Pancreas (tissue), 10 donors: ENCODE results near the gene GPR160. TPM values are rescaled to one million over a fixed set of nuclear protein-coding genes. Genes with fewer than 3 reads are reported as not detected.

Experiments used
- ATAC-seq, 4 donors: fragments of 200-7000 bp; cut with Tn5 transposase; one replicate each; pipeline versions ENCODE4 v1.8.0 to v1.9.1; 2020; ENCODE audit warnings: mild to moderate bottlenecking in 4 of 4, moderate library complexity in 4 of 4
- DNase-seq, 6 donors: peaks; one replicate each; pipeline ENCODE4 v3.0.0-alpha.2; 2020
- FAIRE-seq: peaks from 2 replicates; lab custom pipeline; 2012; peaks lifted over from hg19 to GRCh38; lab: Jason Lieb, UNC
- H3K27ac ChIP-seq, 4 donors: fragments of 200-600 bp; sonication (generic); 1 replicate in 3 of 4; 2 replicates in 1 of 4; pipeline versions ENCODE4 v1.5.0 to v1.8.0; 2020
- H3K27me3 ChIP-seq, 4 donors: fragments of 200-600 bp; one replicate each; pipeline ENCODE4 v1.8.0; 2021
- H3K36me3 ChIP-seq, 3 donors: fragments of 200-600 bp; sonication (generic) in 1 of 3; one replicate each; pipeline versions ENCODE4 v1.5.0 to v1.8.0; 2020 to 2021
- H3K4me1 ChIP-seq, 3 donors: fragments of 200-600 bp; one replicate each; pipeline ENCODE4 v1.8.0; 2021
- H3K4me3 ChIP-seq, 4 donors: fragments of 200-600 bp; sonication (generic) in 2 of 4; one replicate each; pipeline versions ENCODE4 v1.5.0 to v1.8.0; 2020 to 2021
- H3K9me3 ChIP-seq, 4 donors: fragments of 200-600 bp; one replicate each; pipeline ENCODE4 v1.8.0; 2021
- WGBS, 2 donors: extraction: QIAGEN DNeasy Blood & Tissue Kit; methylation state at CpG; one replicate each; pipeline ENCODE4 v1.1.7; 2013; 5-methylcytosine and 5-hydroxymethylcytosine counted together
- intact Hi-C, 3 donors: fragments of 100-400 bp; cut with DNase I; formaldehyde crosslinking; loops; one replicate each; pipeline versions ENCODE4 v1.11.1 to v1.14.2; 2022
- polyA plus RNA-seq, 2 donors: library from polyadenylated mRNA; stranded (reverse); fragments of 200-250 nt; gene quantifications; one replicate each; pipeline ENCODE4 v1.2.3, GENCODE V29; 2013
- total RNA-seq, 6 donors: library from RNA; stranded (reverse); fragmentation: NEBNext Ultra II Directional in 4 of 6; extraction: Animal tissue kit (Norgen Biotek cat#: 25700) in 4 of 6; gene quantifications; one replicate each; pipeline versions ENCODE4 v1.2.1 to v1.2.4, GENCODE V29; 2021 to 2023
- TF ChIP-seq, protein P1 (sequence below), 4 donors: fragments of 200-600 bp; sonication (generic) in 3 of 4; IDR thresholded peaks; one replicate each; pipeline versions ENCODE4 v1.5.0 to v1.8.0; 2021; ENCODE audit warnings: antibody characterized with exemption in 4 of 4
- donor health status: healthy with polysubstance abuse.
- donor health status: DM: no; HTN: no; CAD: no; lungs with moderate emphysema.
- donor health status: DM: no; HTN: no; CAD: no.
- donor health status: control.
- donor health status: control.
- donor health status: Bipolar disorder and iron deficiency.
- donor health status: DM: yes; HTN: yes; CAD: no.
- donor health status: DM: no; HTN: no; CAD: no.
- donor health status: DM: no; HTN: no; CAD: no.
- donor health status: DM: yes; HTN: yes; CAD: no.

Gene GPR160
- total and polyA plus RNA-seq, 8 donors: 4.4 to 12.7 (median 8.5) TPM

- TF ChIP-seq, protein P1, sequence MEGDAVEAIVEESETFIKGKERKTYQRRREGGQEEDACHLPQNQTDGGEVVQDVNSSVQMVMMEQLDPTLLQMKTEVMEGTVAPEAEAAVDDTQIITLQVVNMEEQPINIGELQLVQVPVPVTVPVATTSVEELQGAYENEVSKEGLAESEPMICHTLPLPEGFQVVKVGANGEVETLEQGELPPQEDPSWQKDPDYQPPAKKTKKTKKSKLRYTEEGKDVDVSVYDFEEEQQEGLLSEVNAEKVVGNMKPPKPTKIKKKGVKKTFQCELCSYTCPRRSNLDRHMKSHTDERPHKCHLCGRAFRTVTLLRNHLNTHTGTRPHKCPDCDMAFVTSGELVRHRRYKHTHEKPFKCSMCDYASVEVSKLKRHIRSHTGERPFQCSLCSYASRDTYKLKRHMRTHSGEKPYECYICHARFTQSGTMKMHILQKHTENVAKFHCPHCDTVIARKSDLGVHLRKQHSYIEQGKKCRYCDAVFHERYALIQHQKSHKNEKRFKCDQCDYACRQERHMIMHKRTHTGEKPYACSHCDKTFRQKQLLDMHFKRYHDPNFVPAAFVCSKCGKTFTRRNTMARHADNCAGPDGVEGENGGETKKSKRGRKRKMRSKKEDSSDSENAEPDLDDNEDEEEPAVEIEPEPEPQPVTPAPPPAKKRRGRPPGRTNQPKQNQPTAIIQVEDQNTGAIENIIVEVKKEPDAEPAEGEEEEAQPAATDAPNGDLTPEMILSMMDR (IDR thresholded peaks at IDR 0.05): no peak
- no peaks in the 10 kb centered on the region for H3K9me3 ChIP-seq
- no peak overlapping the region for H3K27ac ChIP-seq
- H3K27me3 ChIP-seq: no peaks in the 10 kb centered on the region
- no peak for FAIRE-seq
- no peak for ATAC-seq
- H3K36me3 ChIP-seq: peaks cover 0 to 33% (median 0%) of the 10 kb centered on the region in 3 donors
- H3K4me1 ChIP-seq: no peaks in the 10 kb centered on the region
- no peak for DNase-seq
- no peak overlapping the region for H3K4me3 ChIP-seq
- 75 to 77% methylated on average over 4 of the region's 4 CpGs for WGBS, 2 donors
- intact Hi-C loops: no loop called here
Observed at GRCh38 chr3:170095771-170096170, 58.0 kb downstream of the GPR160 start.

- TF ChIP-seq, protein P1 (IDR thresholded peaks at IDR 0.05): no peak
- Histone ChIP-seq H3K9me3 (no peaks in the 10 kb centered on the region), H3K4me1 (no peaks in the 10 kb centered on the region), H3K4me3 (no peak overlapping the region), H3K27me3 (no peaks in the 10 kb centered on the region), H3K36me3 (peaks cover 0 to 39% (median 1%) of the 10 kb centered on the region in 3 donors), H3K27ac (no peak overlapping the region)
- intact Hi-C loops: no loop called here
- WGBS, 2 donors: 80 to 83% methylated on average over 3 of the region's 3 CpGs
- FAIRE-seq (no peak), ATAC-seq (no peak), DNase-seq (no peak)
Observed at GRCh38 chr3:170096342-170096741, 58.5 kb downstream of the GPR160 start.

DNA sequence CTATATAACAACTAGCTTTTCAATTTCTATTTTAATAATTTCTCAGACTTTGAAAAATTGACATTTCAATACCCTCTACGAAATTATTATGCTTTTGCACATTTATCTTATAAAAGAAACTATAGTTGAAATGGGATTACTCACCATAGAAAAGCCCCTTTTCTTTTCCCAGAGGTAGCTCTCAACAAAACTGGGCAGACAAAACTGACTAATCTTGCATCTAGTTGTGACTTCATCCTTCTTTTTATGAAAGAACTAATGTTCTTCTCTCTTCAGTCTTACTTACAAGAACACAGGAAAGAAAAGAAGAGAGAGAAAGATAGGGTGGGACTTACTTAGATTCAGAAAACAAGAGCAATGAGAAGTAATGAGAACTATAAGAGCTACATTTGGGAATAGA, 61.0 kb downstream of the GPR160 start:
- DNase-seq (no peak), FAIRE-seq (no peak), ATAC-seq (no peak)
- H3K9me3 ChIP-seq: no peaks in the 10 kb centered on the region
- WGBS, 2 donors: 76 to 87% methylated on average over 1 of the region's 1 CpG
- H3K4me3 ChIP-seq: no peak overlapping the region
- intact Hi-C loops: no loop called here
- no peaks in the 10 kb centered on the region for H3K27me3 ChIP-seq
- H3K27ac ChIP-seq: no peak overlapping the region
- H3K36me3 ChIP-seq: peaks cover 6 to 54% (median 8%) of the 10 kb centered on the region in 3 donors
- no peaks in the 10 kb centered on the region for H3K4me1 ChIP-seq
- TF ChIP-seq, protein P1 (IDR thresholded peaks at IDR 0.05): no peak

- no peak overlapping the region for H3K27ac ChIP-seq
- 89 to 90% methylated on average over 1 of the region's 1 CpG for WGBS, 2 donors
- no peak overlapping the region for H3K4me3 ChIP-seq
- peaks cover 6 to 52% (median 8%) of the 10 kb centered on the region in 3 donors for H3K36me3 ChIP-seq
- intact Hi-C loops: no loop called here
- H3K9me3 ChIP-seq: no peaks in the 10 kb centered on the region
- no peaks in the 10 kb centered on the region for H3K27me3 ChIP-seq
- FAIRE-seq (no peak), ATAC-seq (no peak), DNase-seq (no peak)
- TF ChIP-seq, protein P1 (IDR thresholded peaks at IDR 0.05): no peak
- H3K4me1 ChIP-seq: no peaks in the 10 kb centered on the region
Observed at GRCh38 chr3:170100944-170101343, 63.1 kb downstream of the GPR160 start.

DNA sequence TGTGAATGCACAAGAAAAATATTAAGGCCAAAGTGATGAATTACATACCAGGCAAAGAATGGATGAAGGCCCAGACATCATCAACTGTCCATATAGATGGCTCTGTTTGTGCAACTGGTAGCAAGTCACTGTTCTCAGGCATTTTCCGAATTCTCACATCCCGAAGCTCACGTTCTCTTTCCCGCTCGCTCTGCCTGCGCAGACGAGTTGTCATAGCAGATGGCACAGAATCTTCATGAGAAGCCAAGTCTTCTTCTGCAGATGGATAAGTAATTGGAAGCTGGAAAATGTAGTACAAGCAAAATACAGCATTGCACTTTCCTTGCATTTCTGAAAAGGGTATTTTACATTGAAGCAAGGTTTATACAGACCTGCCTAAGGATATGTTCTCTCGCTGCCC, 64.6 kb downstream of the GPR160 start:
- FAIRE-seq (no peak), ATAC-seq (no peak), DNase-seq (no peak)
- Histone ChIP-seq H3K36me3 (peaks cover 6 to 45% (median 8%) of the 10 kb centered on the region in 3 donors), H3K27ac (no peak overlapping the region), H3K9me3 (no peaks in the 10 kb centered on the region), H3K4me1 (no peaks in the 10 kb centered on the region), H3K4me3 (no peak overlapping the region), H3K27me3 (no peaks in the 10 kb centered on the region)
- intact Hi-C loops: no loop called here
- 94 to 97% methylated on average over 8 of the region's 8 CpGs for WGBS, 2 donors
- TF ChIP-seq, protein P1 (IDR thresholded peaks at IDR 0.05): no peak
